Skin epidermis (tissue), 12 donors: ENCODE data around the gene LMLN.
"Not testable (repeated sequence)": the region's sequence is repeated elsewhere in the genome, so short reads cannot be mapped to it uniquely, and the experiment has no call there.

Experiments
- H3K27ac ChIP-seq, 21 experiments: fragments of 200-600 bp; sonication (generic) in 11 of 21; one replicate each; pipeline ENCODE4 v1.5.0; 2020; ENCODE audit warnings: mild to moderate bottlenecking in 3 of 21, inconsistent platforms in 2 of 21, moderate library complexity in 2 of 21
- H3K4me3 ChIP-seq, 7 experiments: fragments of 200-600 bp; sonication (generic) in 2 of 7; one replicate each; pipeline ENCODE4 v1.5.0; 2020; ENCODE audit warnings: inconsistent platforms in 2 of 7, mild to moderate bottlenecking in 2 of 7, moderate library complexity in 1 of 7

The LMLN gene

DNA sequence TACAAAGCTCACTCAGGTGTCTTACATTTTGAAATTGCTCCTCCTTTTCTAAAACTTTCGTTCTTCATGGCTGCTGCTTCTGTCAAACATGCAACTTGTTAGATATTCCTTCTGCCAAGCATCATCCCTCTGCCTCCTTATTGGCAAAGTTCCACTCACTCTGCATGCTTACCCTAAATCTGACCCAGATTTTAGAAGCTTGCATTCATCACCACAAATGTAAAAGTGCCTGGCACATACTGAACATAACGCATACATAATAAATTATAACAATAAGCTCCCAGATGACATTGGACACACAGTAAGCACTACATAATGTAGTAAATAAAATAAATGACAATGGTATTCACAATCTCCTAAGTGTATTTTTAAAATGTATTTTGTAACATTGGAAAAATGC lies 107.4 kb downstream of the LMLN start:
- Histone ChIP-seq H3K27ac (no peak overlapping the region), H3K4me3 (no peak overlapping the region)

DNA sequence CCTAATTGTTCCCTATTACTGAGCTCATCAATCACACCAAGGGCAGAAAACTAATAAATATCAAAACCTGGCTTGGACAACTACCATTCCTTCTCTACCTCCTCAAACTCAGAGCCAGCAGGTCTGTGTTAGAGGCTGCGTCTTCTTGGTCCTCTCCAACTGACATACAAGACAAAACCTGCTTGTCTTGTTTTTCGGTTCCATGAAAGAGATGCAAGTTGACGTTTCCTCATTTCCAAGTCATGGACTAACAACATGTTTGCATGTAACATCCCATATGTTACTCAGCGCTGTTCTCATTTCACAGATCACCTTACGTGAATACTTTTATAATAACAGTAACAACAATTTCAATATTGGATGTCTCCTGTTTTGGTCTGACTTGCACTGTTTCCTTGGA lies 110.9 kb downstream of the LMLN start:
- no peak overlapping the region for H3K27ac ChIP-seq
- no peak overlapping the region for H3K4me3 ChIP-seq

DNA sequence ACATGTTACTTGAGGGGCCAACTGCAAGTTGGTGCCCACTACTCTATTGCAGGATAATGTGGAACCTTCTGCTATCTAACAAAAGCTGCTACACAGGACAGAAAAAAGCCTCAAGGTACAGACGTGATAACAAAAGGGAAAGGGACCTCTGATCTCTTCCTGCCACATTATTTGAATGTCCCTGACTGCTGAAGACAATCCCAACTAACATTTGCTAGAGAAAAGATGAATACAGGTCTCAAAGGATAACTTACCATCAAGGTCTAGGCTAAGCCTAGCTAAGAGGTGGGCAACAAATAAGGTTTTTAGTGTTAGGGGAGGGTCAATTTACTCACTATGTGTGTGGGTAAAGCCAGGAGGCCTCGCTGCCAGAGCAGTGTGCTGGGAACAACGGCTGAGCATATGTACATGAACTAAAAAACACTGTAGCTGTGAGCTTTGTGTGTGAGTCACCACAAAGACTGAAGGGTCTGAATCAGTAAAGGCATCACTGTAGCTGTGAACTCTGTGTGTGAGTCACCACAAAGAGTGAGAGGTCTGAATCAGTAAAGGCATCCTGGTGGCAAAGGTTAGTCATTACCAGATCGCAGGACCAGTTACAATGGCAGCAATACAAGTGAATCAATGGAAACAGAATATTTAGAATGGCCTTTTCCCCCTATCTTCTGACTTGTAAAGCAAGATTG lies 111.7 kb downstream of the LMLN start:
- H3K27ac ChIP-seq, result no peak overlapping the region
- no peak overlapping the region for H3K4me3 ChIP-seq

DNA sequence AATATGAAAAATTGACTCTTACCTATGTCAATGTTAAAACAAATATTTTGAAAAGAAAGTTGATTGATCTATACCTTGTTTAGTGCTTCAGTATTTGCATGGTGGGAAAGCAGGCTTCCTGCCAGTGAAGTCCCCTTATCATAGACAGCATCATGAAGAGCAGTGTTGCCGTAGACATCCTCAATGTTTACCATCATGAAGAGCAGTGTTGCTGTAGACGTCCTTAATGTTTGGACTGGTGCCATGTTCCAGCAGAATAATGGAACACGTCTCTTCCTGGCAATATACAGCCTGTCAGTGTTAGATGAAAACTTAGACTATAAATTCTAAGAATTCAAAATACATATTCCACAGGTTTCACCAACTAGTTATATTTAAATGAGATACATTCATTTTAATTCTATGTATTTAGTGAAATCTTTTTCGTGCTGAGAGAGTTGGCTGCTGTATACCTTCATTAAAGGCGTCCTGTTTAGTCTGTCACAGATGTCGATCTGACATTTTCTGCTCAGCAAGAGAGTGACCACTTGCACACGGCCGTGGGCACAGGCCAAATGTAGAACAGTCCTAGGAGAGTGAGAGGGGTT lies 116.8 kb downstream of the LMLN start:
- Histone ChIP-seq H3K4me3 (no peak overlapping the region), H3K27ac (no peak overlapping the region)

DNA sequence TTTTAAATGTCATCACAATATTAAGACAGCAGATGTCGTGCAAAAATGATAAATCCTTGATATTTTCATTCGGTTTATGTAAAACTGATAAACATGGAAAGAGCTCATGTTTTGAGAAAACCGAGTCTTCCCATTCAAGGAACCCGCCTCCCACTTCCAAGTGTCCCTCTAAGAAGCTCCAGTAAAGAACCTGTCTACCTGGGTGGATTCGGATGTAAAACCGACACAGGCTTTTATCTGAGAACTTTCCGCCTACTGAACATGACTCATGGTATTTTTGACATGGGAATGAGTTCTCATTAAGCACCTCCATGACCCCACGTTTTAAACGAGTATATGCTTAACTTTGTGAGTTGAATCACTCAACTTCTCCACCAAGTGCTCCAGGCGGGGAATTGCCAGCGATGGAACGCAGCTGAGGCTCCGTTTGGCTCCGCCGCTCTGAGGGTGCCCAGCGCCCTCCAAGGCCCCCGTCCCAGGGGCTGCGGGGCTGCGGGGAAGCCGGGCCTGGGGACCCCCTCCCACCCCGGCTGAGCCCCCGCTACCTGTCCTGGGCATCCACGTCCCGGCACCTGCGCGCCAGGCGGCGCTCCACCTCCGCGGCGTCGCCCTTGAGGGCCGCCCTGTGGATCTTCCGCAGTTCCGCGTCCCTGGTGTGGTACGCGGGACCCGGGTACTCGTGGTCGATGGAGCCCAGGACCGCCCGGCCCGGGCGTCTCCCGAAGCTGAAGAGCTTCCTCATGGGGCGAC lies 119.9 kb downstream of the LMLN start:
- H3K27ac ChIP-seq, result peak overlapping the region in 3 of 21 experiments; percentile 37 to 65 (median 51)

DNA sequence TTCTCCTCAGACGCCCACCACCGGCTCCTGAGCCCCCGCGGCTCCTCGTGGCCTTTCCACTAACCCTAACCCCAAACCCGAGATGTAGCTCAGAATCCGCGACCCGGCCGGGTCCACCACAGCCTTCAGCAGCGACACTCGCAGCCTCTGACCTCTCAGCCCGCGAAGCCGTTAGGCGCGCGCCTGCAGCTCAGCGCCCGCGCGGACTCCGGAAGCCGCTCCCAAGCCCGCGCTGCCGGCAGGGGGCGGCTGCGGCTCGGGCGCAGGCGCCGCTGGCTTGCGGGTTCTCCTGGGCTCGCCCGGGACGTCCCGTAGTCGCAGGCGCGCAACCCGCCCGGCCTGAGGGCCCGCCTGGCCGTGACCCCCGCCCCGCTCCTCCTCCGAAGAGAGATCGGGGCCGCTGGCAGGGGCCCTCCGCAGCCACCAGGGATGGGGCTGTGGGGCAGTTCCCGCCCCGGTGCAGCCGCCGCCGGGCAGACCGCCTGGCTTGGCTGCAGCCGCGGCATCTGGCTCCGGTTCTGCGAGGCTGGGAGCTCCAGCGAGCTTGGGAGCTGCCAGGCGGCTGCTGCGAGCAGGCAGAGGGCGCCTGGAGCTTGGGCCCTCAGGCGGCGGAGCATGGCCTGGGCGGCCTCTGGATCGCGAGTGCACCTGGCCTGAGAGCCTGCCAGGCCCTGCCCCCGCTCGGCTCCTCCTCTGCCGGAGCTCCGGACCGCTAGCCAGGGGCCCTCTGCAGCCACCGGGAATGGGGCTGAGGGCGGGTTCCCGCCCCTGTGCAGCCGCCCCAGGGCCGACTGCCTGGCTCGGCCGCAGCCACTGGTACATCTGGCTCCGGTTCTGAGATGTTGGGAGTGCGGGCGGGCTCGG lies 120.7 kb downstream of the LMLN start:
- Histone ChIP-seq H3K27ac (peak overlapping the region in 3 of 21 experiments; percentile 37 to 65 (median 51)), H3K4me3 (peak overlapping the region; percentile 24 to 46 (median 35))

More for the DNA sequence above, 119.9 kb downstream of the LMLN start:
- H3K4me3 ChIP-seq, result peak overlapping the region; percentile 24 to 46 (median 35)

DNA sequence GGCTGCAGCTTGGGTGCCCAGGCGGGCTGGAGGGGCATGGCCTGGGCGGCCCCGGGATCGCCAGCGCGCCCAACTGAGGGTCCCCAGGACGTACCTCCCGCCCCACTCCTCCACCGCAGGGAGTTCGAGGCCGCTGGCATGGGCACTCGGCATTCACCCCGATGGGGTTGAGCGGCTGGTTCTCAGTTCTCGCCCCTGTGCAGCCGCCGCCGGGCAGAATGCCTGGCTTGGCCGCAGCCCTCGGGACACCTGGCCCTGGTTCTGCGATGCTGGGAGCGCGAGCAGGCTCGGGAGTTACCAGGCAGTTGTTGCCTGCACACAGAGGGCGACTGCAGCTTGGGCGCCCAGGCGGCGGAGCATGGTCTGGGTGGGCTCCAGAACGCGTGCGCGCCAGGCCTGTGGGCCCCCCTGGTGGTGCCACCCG lies 121.4 kb downstream of the LMLN start:
- Histone ChIP-seq H3K27ac (no peak overlapping the region), H3K4me3 (peak overlapping the region in 4 of 7 experiments; percentile 27 to 46 (median 42))

DNA sequence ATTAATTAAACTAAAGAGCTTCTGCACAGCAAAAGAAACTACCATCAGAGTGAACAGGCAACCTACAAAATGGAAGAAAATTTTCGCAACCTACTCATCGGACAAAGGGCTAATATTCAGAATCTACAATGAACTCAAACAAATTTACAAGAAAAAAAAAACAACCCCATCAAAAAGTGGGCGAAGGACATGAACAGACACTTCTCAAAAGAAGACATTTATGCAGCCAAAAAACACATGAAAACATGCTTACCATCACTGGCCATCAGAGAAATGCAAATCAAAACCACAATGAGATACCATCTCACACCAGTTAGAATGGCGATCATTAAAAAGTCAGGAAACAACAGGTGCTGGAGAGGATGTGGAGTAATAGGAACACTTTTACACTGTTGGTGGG lies 122.2 kb downstream of the LMLN start:
- H3K4me3 ChIP-seq, result not testable (repeated sequence)

DNA sequence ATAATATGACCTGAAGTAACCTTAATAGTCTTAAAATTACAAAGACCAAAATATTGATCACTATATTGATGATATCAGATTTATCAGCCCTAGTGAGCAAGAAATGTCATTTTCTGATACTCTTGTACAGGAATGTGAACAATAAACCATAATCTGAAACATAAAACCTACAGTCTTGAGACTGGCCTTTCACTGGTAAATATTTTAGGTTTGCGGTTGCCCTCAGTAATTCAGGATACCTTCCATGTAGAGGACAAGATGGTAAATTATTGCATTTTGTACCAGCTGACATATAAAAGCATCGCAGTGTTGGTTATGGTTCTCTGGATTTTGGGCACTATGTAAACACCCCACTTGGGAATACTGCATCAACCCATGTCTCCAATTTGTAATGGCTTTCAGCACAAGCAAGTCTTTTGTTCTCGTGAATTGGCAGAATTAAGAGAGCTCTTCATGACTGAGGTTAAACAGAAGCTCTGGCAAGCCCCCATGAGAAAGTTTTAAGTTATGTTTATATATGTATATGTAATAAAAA lies 128.5 kb downstream of the LMLN start:
- Histone ChIP-seq H3K4me3 (no peak overlapping the region), H3K27ac (no peak overlapping the region)

More for the DNA sequence above, 122.2 kb downstream of the LMLN start:
- H3K27ac ChIP-seq, result not testable (repeated sequence)

DNA sequence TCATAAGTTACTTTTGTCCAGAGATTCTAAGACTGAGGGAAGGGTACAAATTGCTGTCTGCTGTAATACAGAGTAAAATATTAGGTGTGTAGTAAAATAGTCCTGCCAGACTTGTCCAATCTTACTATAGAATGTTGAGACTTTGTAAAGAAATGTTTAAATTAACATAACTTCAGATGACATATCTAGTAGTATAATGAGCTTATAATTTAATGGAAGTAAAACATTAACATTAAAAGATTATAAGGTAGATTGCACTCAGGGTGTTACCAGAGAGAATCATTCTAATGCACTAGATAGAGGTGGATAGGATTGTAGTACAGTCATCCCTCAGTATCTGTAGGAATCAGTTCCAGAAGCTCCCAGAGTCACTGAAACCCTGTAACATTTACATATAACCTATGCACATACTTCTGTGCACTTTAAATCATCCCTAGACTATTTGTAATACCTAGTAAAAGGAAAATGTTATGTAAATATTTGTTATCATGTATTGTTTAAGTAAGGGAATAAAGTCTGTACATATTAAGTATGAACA lies 130.8 kb downstream of the LMLN start:
- Histone ChIP-seq H3K4me3 (no peak overlapping the region), H3K27ac (no peak overlapping the region)

DNA sequence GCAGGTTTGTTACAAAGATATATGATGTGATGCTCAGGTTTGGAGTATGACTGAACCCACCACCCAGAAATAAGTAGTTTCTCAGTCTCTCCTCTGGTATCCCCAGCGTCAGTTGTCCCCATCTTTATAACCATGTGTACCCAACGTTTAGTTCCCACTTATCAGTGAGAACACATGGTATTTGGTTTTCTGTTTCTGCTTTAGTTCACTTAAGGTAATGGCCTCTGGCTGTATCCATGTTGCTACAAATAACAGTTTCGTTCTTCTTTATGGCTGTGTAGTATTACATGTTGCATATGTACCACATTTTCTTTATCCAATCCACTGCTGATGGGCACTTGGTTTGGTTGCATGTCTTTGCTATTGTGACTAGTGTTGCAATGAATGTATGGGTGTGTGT lies 132.3 kb downstream of the LMLN start:
- no peak overlapping the region for H3K27ac ChIP-seq
- no peak overlapping the region for H3K4me3 ChIP-seq

DNA sequence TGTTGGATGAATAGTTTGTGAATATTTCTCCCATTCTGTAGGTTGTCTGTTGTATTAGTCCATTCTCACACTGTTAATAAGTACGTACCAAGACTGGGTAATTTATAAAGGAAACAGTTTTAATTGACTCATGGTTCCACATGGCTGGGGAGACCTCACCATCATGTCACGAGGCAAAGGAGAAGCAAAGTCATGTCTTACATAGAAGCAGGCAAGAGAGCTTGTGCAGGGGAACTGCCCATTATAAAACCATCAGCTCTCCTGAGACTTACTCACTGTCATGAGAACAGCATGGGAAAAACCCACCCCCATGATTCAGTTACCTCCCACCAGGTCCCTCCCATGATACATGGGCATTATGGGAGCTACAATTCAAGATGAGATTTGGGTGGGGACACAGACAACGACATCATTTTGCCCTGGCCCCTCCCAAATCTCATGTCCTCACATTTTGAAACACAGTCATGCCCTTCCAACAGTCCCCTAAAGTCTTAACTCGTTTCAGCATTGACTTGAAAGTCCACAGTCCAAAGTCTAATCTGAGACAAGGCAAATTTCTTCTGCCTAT lies 133.2 kb downstream of the LMLN start:
- no peak overlapping the region for H3K27ac ChIP-seq
- H3K4me3 ChIP-seq, result no peak overlapping the region
